ENCODE data around the gene CAMK2B.

The CAMK2B gene

GRCh38 chr7:44367475-44368043, 42.2 kb upstream of the CAMK2B start:
- no peaks in the 10 kb centered on the region for H3K79me2 ChIP-seq (ENCODE audit: insufficient read depth, low read length)
- no peak overlapping the region for H2AFZ ChIP-seq (ENCODE audit: low read depth, low read length)
- no peak overlapping the region for H3K4me2 ChIP-seq (ENCODE audit: insufficient read depth, low read length)
- no peak overlapping the region for H3K27ac ChIP-seq (ENCODE audit: low read length)
- no peaks in the 10 kb centered on the region for H3K9me3 ChIP-seq (ENCODE audit: insufficient read depth, low read length, severe bottlenecking)
- H4K20me1 ChIP-seq (ENCODE audit: insufficient read depth, low read length): no peaks in the 10 kb centered on the region
- H3K36me3 ChIP-seq (ENCODE audit: insufficient read depth, low read length): no peaks in the 10 kb centered on the region
- H3K4me1 ChIP-seq (ENCODE audit: insufficient read depth, low read length): no peaks in the 10 kb centered on the region
- no peak for DNase-seq
- no peak for TF ChIP-seq CTCF (IDR thresholded peaks at IDR 0.05; ENCODE audit: borderline replicate concordance, extremely low read depth, low read length, poor library complexity, severe bottlenecking)
- TF ChIP-seq EZH2 (IDR thresholded peaks at IDR 0.05; ENCODE audit: borderline replicate concordance, low read depth, low read length, severe bottlenecking): no peak
- no peak overlapping the region for H3K4me3 ChIP-seq (ENCODE audit: low read depth in 1 of 2, low read length in 2 of 2)
- no peak for ATAC-seq (ENCODE audit: insufficient read depth, low read depth)
- H3K9ac ChIP-seq (ENCODE audit: low read depth, low read length): no peak overlapping the region
- H3K27me3 ChIP-seq (ENCODE audit: insufficient read depth, low read length, poor library complexity): no peaks in the 10 kb centered on the region

- H4K20me1 ChIP-seq (ENCODE audit: insufficient read depth, low read length): no peaks in the 10 kb centered on the region
- H3K4me2 ChIP-seq (ENCODE audit: insufficient read depth, low read length): no peak overlapping the region
- no peak overlapping the region for H3K27ac ChIP-seq (ENCODE audit: low read length)
These were observed 41.6 kb upstream of the CAMK2B start for GRCh38 chr7:44366986-44367385.

GRCh38 chr7:44353668-44354067, 28.3 kb upstream of the CAMK2B start:
- Histone ChIP-seq H3K27ac (ENCODE audit: low read length) (no peak overlapping the region), H3K9ac (ENCODE audit: low read depth, low read length) (no peak overlapping the region), H3K36me3 (ENCODE audit: insufficient read depth, low read length) (no peaks in the 10 kb centered on the region), H3K79me2 (ENCODE audit: insufficient read depth, low read length) (no peaks in the 10 kb centered on the region), H3K4me3 (ENCODE audit: low read depth in 1 of 2, low read length in 2 of 2) (no peak overlapping the region), H3K4me2 (ENCODE audit: insufficient read depth, low read length) (no peak overlapping the region), H2AFZ (ENCODE audit: low read depth, low read length) (no peak overlapping the region), H3K4me1 (ENCODE audit: insufficient read depth, low read length) (no peaks in the 10 kb centered on the region), H4K20me1 (ENCODE audit: insufficient read depth, low read length) (no peaks in the 10 kb centered on the region), H3K27me3 (ENCODE audit: insufficient read depth, low read length, poor library complexity) (peaks cover 3% of the 10 kb centered on the region), H3K9me3 (ENCODE audit: insufficient read depth, low read length, severe bottlenecking) (peaks cover 5% of the 10 kb centered on the region)
- DNase-seq (no peak), ATAC-seq (ENCODE audit: insufficient read depth, low read depth) (no peak)
- no peak for TF ChIP-seq CTCF (IDR thresholded peaks at IDR 0.05; ENCODE audit: borderline replicate concordance, extremely low read depth, low read length, poor library complexity, severe bottlenecking)
- no peak for TF ChIP-seq EZH2 (IDR thresholded peaks at IDR 0.05; ENCODE audit: borderline replicate concordance, low read depth, low read length, severe bottlenecking)

More at GRCh38 chr7:44366986-44367385, 41.6 kb upstream of the CAMK2B start:
- no peaks in the 10 kb centered on the region for H3K9me3 ChIP-seq (ENCODE audit: insufficient read depth, low read length, severe bottlenecking)
- ATAC-seq (ENCODE audit: insufficient read depth, low read depth) (no peak), DNase-seq (no peak)
- no peak for TF ChIP-seq EZH2 (IDR thresholded peaks at IDR 0.05; ENCODE audit: borderline replicate concordance, low read depth, low read length, severe bottlenecking)
- TF ChIP-seq CTCF (IDR thresholded peaks at IDR 0.05; ENCODE audit: borderline replicate concordance, extremely low read depth, low read length, poor library complexity, severe bottlenecking): no peak
- no peaks in the 10 kb centered on the region for H3K36me3 ChIP-seq (ENCODE audit: insufficient read depth, low read length)
- H3K9ac ChIP-seq (ENCODE audit: low read depth, low read length): no peak overlapping the region
- H3K4me3 ChIP-seq (ENCODE audit: low read depth in 1 of 2, low read length in 2 of 2): no peak overlapping the region
- H3K4me1 ChIP-seq (ENCODE audit: insufficient read depth, low read length): no peaks in the 10 kb centered on the region
- H2AFZ ChIP-seq (ENCODE audit: low read depth, low read length): no peak overlapping the region
- no peaks in the 10 kb centered on the region for H3K27me3 ChIP-seq (ENCODE audit: insufficient read depth, low read length, poor library complexity)
- no peaks in the 10 kb centered on the region for H3K79me2 ChIP-seq (ENCODE audit: insufficient read depth, low read length)
